ENCODE results near the gene ZFX.

Gene ZFX

DNA sequence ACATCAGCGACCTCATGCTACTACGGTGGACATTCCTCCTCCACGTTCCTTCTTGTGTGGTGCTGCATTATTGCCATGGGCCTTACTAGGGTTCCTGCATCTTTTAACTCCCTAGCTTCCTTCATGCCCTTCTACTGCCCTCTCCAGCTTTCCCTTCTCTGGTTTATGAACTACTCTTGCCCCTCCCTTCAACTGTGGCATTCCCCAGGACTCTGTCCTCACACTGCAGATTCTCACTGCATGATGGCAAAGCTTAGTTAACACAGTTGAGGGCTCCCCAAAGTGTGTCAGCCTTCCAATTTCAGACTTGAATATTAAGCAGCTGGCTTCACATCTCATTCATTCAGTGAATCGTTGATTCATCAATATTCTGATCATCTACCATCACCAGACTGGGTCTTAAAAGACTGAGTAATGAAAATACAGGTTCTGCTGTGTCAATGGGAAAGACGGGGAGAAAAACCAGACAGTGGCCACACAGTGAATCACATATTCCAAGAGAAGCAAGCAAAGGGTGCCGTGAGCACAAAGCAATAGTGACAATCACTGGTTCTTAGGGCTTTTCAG, 53.0 kb downstream of the ZFX start:
- no peak for DNase-seq (ENCODE audit: low read depth)

DNA sequence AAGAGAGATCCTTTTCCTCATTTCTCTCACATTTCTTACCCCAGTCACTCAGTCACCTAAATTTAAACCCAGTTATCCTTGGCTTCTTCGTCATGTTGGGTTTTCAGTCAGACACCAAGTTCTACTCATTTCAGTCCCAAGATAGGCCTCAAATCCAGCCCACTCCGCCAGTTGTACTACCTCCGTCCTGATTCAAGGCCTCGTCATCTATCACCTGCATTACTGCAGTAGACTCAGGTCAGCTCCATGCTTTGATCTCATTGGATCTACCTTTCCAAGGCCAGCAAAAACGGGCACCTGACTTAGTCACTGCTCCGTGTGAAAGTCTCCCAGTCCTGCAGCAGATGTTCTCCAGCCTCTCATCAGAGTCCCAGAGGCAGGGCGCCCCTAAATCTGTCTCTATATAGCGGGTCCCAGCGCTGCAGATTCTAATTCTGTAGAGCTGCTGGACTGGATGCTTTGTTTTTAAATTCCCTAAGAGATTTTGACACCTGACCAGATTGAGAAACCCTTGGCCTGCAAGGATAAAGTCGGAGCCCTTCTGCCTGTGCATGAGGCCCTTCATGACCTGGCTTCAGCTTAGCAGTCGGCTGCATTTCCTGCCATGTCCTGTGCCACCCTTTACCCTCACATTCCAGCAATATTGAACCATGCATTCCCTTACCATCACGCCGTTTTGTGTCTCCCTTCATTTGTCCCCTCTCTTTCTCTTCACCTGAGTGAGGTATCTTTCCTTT, 53.7 kb downstream of the ZFX start:
- DNase-seq (ENCODE audit: low read depth), result no peak

- no peak for DNase-seq (ENCODE audit: low read depth)
Observed at GRCh38 chrX:24204331-24204730, 54.8 kb downstream of the ZFX start.

DNA sequence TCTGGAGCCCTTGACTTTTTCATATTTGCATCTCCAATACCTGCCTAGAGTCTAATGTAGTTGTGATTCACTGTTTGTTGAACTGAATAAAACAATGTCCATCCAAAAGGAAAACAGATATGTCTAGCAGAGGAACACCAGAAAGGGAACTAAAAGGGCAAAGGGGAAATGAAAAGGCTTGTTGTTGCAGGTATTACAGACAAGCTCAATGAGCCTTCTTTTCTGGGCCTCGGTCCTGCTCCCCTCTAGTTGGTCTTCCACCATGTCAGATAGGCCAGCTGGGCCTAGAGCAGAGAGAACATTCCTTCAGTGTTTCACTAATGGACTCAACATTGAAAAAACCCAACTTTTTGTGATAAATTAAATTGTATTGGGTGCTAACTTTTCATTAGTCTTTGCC, 55.4 kb downstream of the ZFX start:
- DNase-seq (ENCODE audit: low read depth), result no peak

DNA sequence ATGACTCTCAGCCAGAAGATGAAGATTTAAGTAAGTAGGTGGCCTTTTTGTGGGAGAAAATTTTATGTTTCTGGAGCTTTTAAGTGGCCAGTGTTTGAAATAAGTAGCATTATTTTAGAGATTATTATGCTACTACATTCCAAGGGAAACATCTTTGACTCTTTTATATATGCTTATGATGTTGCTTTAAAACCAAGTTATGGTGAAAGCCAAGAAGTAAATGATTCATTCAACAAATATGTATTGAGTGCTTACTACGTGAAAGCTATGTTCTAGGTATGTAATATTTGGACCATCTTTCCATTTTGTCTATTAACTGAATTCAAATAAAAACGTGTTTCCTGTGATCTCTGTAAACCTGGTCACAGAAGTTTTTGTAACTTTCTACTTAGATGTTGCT, 58.3 kb downstream of the ZFX start:
- DNase-seq (ENCODE audit: low read depth), result no peak

GRCh38 chrX:24208496-24209240, 59.1 kb downstream of the ZFX start:
- no peak for DNase-seq (ENCODE audit: low read depth)

- DNase-seq (ENCODE audit: low read depth), result no peak
Observed at GRCh38 chrX:24210190-24210589, 60.7 kb downstream of the ZFX start.

DNA sequence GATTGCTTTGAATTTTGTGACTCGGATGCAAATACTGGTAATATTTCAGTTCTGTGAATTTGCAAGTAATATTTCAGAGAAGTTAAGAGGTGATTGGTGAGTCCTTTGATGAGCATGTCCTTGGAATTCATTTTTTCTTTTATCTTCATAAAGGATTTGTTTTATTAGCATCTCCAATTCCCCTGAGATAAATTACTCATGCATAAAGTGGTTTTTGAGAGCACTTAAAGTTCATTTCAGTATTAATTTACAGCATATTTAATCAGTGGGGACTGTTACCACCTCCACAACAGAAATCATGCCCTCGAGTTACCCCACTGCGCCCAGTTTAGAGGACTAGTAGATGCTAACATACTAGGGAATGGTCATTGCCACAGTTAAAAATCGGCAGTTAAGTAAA, 65.0 kb downstream of the ZFX start:
- DNase-seq (ENCODE audit: low read depth), result no peak

GRCh38 chrX:24215272-24215671, 65.7 kb downstream of the ZFX start:
- DNase-seq (ENCODE audit: low read depth), result no peak

DNA sequence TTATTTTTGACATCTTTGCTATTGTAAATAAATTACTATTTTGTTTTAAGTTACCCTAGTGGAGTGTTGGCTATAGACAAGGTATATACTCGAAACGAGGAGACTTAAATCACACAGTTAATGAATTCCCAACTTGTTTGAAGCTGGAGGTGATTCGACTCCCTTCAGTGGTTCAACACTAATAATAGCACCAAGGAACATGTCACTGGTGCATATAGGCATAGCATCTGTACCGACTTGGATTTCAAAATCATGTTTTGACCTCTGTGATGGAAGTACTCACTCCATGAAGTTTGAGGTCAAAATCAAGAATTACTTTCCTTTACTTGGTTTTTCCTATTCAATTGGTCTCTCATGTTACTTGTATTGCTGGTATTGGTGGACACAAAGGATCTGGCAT, 66.5 kb downstream of the ZFX start:
- DNase-seq (ENCODE audit: low read depth), result no peak

GRCh38 chrX:24216827-24217226, 67.3 kb downstream of the ZFX start:
- no peak for DNase-seq (ENCODE audit: low read depth)

- DNase-seq (ENCODE audit: low read depth), result no peak
Observed at GRCh38 chrX:24219320-24219719, 69.8 kb downstream of the ZFX start.

DNA sequence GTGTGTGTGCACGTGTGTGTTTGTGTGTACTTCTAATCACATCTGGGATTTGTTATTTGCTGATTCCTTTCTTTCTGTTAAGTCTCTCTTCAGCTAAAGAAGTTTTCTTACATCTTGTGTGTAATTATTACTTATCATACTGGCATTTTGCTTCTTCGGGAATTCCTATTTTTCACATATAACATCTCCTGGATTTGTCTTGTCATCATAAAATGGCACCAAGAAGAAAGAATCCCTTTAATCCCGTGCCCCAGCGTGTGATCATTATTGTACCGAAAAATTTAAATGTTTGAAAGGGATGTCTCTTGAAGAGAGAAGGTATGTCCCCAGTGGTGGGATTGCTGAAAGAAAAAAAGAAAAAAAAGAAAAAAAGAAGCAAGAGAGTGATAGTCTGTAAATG, 72.3 kb downstream of the ZFX start:
- DNase-seq (ENCODE audit: low read depth), result no peak

DNA sequence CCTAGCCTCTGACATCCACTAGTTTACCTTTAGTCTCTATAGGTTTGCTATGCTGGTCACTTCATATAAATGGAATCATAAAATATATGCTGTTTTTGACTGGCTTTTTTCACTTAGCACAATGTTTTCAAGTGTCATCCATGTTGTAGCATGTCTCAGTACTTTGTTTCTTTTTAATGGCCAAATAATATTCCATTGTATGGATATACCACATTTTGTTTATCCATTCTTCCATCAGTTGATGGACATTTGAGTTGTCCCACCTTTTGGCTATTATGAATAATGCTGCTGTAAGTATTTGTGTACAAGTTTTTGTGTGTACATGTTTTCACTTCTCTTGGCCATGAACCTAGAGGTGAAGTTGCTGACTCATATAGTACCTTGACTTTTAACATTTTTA, 75.7 kb downstream of the ZFX start:
- DNase-seq (ENCODE audit: low read depth), result no peak

GRCh38 chrX:24226176-24226575, 76.6 kb downstream of the ZFX start:
- DNase-seq (ENCODE audit: low read depth), result no peak

- no peak for DNase-seq (ENCODE audit: low read depth)
Observed at GRCh38 chrX:24228596-24228995, 79.1 kb downstream of the ZFX start.

GRCh38 chrX:24229400-24229879, 79.9 kb downstream of the ZFX start:
- no peak for DNase-seq (ENCODE audit: low read depth)

DNA sequence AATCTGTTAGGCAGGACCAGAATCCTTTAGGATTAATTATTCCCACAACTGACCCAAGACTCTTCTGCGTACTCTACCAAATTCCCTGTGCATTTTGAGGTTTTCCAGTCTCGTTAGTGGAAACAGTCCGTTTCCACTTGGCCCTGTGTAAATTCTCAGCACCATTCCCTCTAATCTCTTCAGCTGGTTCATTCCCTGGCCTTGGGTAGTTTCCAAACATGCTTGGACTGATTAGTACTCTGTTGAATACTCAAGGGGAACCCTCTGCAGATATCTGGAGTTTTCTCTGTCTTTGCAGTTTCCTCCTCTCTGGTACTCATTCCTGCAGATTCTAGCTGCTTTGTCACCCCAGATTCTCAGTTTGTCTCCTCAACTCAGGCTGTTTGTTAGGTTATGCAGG, 80.4 kb downstream of the ZFX start:
- no peak for DNase-seq (ENCODE audit: low read depth)

- DNase-seq (ENCODE audit: low read depth), result no peak
Observed at GRCh38 chrX:24231131-24231540, 81.6 kb downstream of the ZFX start.

- no peak for DNase-seq (ENCODE audit: low read depth)
Observed at GRCh38 chrX:24231641-24232179, 82.2 kb downstream of the ZFX start.

DNA sequence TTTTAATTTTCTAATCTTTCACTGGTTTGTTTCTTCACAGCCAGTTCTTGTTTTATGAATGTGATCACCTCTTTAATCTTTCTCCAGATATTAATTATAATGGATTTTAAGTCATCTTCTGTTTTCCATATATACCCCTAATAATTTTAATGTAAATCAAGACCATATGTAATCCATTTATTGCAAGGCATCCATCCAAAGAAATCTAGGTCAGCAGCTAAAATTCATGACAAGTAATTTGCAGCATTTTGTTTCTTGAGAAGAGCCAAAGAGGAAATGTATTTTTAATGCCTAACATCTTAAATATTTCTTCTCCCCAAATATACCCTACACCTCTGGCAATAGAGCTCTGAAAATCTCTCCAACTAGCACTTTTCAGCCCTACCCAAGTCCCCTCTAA, 83.3 kb downstream of the ZFX start:
- DNase-seq (ENCODE audit: low read depth), result no peak

DNA sequence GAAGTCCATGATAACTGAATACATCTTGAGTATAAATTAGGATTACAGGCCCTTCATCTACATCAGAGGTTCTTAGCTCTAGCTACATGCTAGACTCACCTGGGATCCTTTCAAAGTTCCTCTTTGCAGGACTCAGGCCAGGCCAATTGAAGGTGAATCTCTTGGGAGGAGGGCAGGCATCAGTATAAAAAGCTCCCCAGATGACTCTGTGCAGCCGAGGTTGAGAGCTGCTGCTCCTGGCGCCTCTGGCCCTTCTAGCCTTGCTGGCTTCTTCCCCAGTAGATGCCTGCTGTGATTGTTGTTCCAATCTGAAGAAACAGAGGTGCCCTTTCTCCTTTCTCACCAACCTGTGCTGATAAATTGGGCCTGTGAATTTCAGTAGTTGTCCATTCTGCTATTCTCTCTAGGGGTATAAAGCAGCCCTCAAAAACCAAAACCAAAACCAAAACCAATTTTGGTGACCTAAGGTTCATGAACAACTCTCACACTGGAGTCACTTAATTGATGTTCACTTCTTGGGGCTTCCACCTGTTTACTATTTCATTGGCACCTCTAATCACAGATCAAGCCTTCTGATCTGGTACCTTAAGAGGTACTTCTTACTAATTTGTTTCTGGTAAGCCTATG, 85.7 kb downstream of the ZFX start:
- no peak for DNase-seq (ENCODE audit: low read depth)

Measured in T-helper 22 cell (primary cell).